Sigmoid colon (tissue), 7 donors: Measurements from ENCODE around the gene SSB. TPM values are rescaled to one million over a fixed set of nuclear protein-coding genes. Genes with fewer than 3 reads are reported as not detected.

Experiments used
- DNase-seq: peaks from one replicate; pipeline ENCODE4 v3.0.0-alpha.2; 2019
- H3K27ac ChIP-seq, 4 donors: fragments of 200-600 bp; sonication (generic); one replicate each; pipeline ENCODE4 v1.5.1; 2016 to 2019; ENCODE audit warnings: mild to moderate bottlenecking in 1 of 4
- H3K27me3 ChIP-seq, 3 donors: fragments of 200-600 bp; sonication (generic); one replicate each; pipeline ENCODE4 v1.5.1; 2019; ENCODE audit warnings: mild to moderate bottlenecking in 1 of 3
- H3K36me3 ChIP-seq, 4 donors: fragments of 200-600 bp; sonication (generic); one replicate each; pipeline ENCODE4 v1.5.1; 2016 to 2019
- H3K4me1 ChIP-seq, 4 donors: fragments of 200-600 bp; sonication (generic); one replicate each; pipeline ENCODE4 v1.5.1; 2017 to 2019
- H3K4me3 ChIP-seq, 4 donors: fragments of 200-600 bp; sonication (generic); one replicate each; pipeline ENCODE4 v1.5.1; 2017 to 2019; ENCODE audit warnings: mild to moderate bottlenecking in 2 of 4, moderate library complexity in 1 of 4
- H3K9me3 ChIP-seq, 4 donors: fragments of 200-600 bp in 3 of 4; sonication (generic) in 3 of 4; one replicate each; pipeline versions ENCODE4 v1.5.1 to v1.6.1; 2013 to 2019
- EP300 ChIP-seq, 4 donors: sonication (generic); formaldehyde crosslinking; IDR thresholded peaks; one replicate each; pipeline ENCODE4 v1.6.1; 2017; ENCODE audit warnings: antibody characterized with exemption in 4 of 4
- POLR2A ChIP-seq, 2 donors: fragments of 450-650 bp; IDR thresholded peaks; one replicate each; pipeline ENCODE4 v1.6.1; 2016; ENCODE audit warnings: antibody characterized with exemption in 2 of 2, mild to moderate bottlenecking in 2 of 2, moderate library complexity in 2 of 2
- POLR2AphosphoS5 ChIP-seq, 4 donors: sonication (generic); formaldehyde crosslinking; IDR thresholded peaks; one replicate each; pipeline ENCODE4 v1.6.1; 2017; ENCODE audit warnings: antibody characterized with exemption in 4 of 4
- WGBS, 2 donors: extraction: QIAGEN DNeasy Blood & Tissue Kit; methylation state at CpG; one replicate each; pipeline ENCODE4 v1.1.7; 2013; 5-methylcytosine and 5-hydroxymethylcytosine counted together
- intact Hi-C: fragments of 100-400 bp; cut with DNase I; formaldehyde crosslinking; loops from one replicate; pipeline ENCODE4 v1.15.1; 2023
- polyA plus RNA-seq, 3 donors: library from polyadenylated mRNA; stranded (reverse); fragments of 200-250 nt; gene quantifications; one replicate each; pipeline ENCODE4 v1.2.3, GENCODE V29; 2013
- total RNA-seq, 4 donors: library from RNA; depleted of rRNA; stranded (reverse); fragments of >200 nt; gene quantifications; one replicate each; pipeline ENCODE4 v1.1.0, GENCODE V29; 2016
- TF ChIP-seq, protein P1 (sequence below), 4 experiments: fragments of 450-650 bp in 3 of 4; fragments of 200-600 bp in 1 of 4; IDR thresholded peaks; one replicate each; pipeline ENCODE4 v1.5.1; 2016 to 2019; ENCODE audit warnings: antibody characterized with exemption in 4 of 4, mild to moderate bottlenecking in 3 of 4, moderate library complexity in 2 of 4
- donor health status: healthy with polysubstance abuse.
- donor health status: Bipolar disorder and iron deficiency.
- donor health status: healthy.

SSB gene
- total and polyA plus RNA-seq, 7 donors: 55.0 to 126 (median 71.7) TPM

DNA sequence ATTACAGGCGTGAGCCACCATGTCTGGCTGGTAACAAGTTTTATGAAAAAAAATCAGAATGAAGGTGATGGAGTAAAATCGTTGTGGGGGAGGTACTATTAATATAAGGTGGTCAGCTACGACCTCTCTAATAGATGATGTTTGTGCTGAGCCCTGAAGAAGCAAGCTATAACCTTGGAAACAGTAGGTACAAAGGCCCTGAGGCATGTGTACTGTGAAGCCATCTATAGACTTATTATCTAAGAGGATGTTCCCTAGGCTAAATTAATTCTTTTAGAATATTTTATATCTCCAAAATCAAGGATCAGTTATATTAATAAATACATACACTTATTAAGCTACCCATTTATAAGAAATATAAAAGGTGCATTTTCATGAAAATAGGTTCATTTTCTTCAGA, 23.3 kb upstream of the SSB start:
- Histone ChIP-seq H3K27ac (peak overlapping the region; percentile 1 to 71 (median 60)), H3K27me3 (no peaks in the 10 kb centered on the region), H3K9me3 (no peaks in the 10 kb centered on the region), H3K4me1 (peaks cover 0 to 16% (median 7%) of the 10 kb centered on the region in 4 donors), H3K36me3 (no peaks in the 10 kb centered on the region), H3K4me3 (no peak overlapping the region)
- DNase-seq: no peak
- TF ChIP-seq POLR2AphosphoS5 (IDR thresholded peaks at IDR 0.05): no peak
- no peak for TF ChIP-seq POLR2A (IDR thresholded peaks at IDR 0.05)
- TF ChIP-seq, protein P1, sequence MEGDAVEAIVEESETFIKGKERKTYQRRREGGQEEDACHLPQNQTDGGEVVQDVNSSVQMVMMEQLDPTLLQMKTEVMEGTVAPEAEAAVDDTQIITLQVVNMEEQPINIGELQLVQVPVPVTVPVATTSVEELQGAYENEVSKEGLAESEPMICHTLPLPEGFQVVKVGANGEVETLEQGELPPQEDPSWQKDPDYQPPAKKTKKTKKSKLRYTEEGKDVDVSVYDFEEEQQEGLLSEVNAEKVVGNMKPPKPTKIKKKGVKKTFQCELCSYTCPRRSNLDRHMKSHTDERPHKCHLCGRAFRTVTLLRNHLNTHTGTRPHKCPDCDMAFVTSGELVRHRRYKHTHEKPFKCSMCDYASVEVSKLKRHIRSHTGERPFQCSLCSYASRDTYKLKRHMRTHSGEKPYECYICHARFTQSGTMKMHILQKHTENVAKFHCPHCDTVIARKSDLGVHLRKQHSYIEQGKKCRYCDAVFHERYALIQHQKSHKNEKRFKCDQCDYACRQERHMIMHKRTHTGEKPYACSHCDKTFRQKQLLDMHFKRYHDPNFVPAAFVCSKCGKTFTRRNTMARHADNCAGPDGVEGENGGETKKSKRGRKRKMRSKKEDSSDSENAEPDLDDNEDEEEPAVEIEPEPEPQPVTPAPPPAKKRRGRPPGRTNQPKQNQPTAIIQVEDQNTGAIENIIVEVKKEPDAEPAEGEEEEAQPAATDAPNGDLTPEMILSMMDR (IDR thresholded peaks at IDR 0.05): no peak
- no peak for TF ChIP-seq EP300 (IDR thresholded peaks at IDR 0.05)
- 88 to 95% methylated on average over 3 of the region's 3 CpGs for WGBS, 2 donors
- intact Hi-C loops: no loop called here

DNA sequence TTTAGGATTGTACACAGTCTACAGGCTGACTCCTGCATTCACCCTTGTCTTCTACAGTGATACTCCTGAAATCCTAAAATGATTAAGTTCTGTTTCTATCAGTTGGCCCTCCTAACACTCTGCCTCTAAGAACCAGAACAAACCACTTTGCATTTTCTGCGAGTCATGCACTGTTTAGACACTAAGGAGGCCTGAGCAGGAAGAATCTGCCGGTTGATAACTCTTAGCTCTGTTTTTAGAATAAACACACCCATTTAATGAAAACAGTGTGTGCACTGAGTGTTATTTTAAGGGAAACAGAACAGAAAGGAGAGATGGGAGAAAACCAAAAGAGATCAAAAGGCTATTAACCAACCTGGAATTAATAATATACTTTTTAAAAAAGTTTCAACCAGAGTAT, 22.9 kb upstream of the SSB start:
- DNase-seq: no peak
- intact Hi-C loops: no loop called here
- no peak for TF ChIP-seq EP300 (IDR thresholded peaks at IDR 0.05)
- TF ChIP-seq, protein P1 (IDR thresholded peaks at IDR 0.05): no peak
- no peak for TF ChIP-seq POLR2A (IDR thresholded peaks at IDR 0.05)
- no peak for TF ChIP-seq POLR2AphosphoS5 (IDR thresholded peaks at IDR 0.05)
- H3K27ac ChIP-seq: peak overlapping the region; percentile 1 to 71 (median 60)
- H3K27me3 ChIP-seq: no peaks in the 10 kb centered on the region
- 52% methylated on average over 2 of the region's 2 CpGs for WGBS, 2 donors
- no peaks in the 10 kb centered on the region for H3K36me3 ChIP-seq
- H3K9me3 ChIP-seq: no peaks in the 10 kb centered on the region
- peaks cover 0 to 16% (median 7%) of the 10 kb centered on the region in 4 donors for H3K4me1 ChIP-seq
- no peak overlapping the region for H3K4me3 ChIP-seq

DNA sequence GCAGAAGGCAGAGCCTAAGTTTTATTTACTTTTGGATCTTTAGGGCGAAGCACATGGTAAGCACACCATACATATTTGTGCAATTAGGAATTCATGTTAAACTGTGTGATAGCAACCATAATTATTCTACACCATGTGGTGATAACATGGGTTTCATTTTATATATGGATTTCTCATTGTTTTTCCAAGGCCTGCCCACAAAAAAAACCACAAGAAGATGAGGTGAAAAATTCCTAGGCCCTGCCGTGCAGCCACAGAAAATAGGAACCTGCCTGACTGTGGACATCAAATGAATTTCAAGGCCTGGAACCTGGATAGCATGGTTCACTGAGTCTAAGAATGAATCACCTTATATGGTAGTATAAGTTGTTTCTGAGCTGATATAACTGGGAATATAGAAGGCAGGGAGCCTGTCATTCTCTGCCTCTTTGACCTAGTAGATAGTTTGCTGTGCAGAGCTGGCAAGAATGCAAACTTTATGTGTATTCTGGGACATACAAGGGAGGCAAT, 22.4 kb upstream of the SSB start:
- no peak for DNase-seq
- TF ChIP-seq EP300 (IDR thresholded peaks at IDR 0.05) (no peak), POLR2AphosphoS5 (IDR thresholded peaks at IDR 0.05) (no peak), POLR2A (IDR thresholded peaks at IDR 0.05) (no peak)
- TF ChIP-seq, protein P1 (IDR thresholded peaks at IDR 0.05): no peak
- Histone ChIP-seq H3K9me3 (no peaks in the 10 kb centered on the region), H3K27me3 (no peaks in the 10 kb centered on the region), H3K4me3 (no peak overlapping the region), H3K27ac (peak overlapping the region; percentile 1 to 71 (median 60)), H3K36me3 (no peaks in the 10 kb centered on the region), H3K4me1 (peaks cover 0 to 16% (median 7%) of the 10 kb centered on the region in 4 donors)
- intact Hi-C loops: no loop called here
- 64 to 75% methylated on average over 2 of the region's 2 CpGs for WGBS, 2 donors

DNA sequence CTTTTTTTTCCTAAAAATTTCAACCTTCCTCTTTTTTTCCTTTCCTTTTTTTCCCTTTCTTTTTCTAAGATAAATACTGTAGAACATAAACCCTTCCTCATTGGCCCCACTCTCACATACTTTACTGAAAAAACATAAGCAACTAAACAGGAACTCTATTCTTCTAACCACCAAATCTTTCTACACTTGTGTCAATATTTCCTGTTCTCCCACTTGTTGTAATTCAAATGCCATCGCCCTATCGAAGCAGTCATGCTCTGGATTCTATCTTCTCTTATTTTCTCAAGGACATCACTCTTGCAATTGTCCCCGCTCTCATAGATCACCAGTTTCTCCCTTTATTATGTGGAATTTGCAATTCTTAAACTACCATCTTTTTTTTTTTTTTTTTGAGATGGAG, 20.2 kb upstream of the SSB start:
- Histone ChIP-seq H3K27me3 (no peaks in the 10 kb centered on the region), H3K27ac (no peak overlapping the region), H3K9me3 (no peaks in the 10 kb centered on the region), H3K4me3 (no peak overlapping the region), H3K36me3 (no peaks in the 10 kb centered on the region), H3K4me1 (peaks cover 0 to 16% (median 7%) of the 10 kb centered on the region in 4 donors)
- 82 to 86% methylated on average over 3 of the region's 3 CpGs for WGBS, 2 donors
- intact Hi-C loops: no loop called here
- no peak for TF ChIP-seq POLR2AphosphoS5 (IDR thresholded peaks at IDR 0.05)
- no peak for DNase-seq

DNA sequence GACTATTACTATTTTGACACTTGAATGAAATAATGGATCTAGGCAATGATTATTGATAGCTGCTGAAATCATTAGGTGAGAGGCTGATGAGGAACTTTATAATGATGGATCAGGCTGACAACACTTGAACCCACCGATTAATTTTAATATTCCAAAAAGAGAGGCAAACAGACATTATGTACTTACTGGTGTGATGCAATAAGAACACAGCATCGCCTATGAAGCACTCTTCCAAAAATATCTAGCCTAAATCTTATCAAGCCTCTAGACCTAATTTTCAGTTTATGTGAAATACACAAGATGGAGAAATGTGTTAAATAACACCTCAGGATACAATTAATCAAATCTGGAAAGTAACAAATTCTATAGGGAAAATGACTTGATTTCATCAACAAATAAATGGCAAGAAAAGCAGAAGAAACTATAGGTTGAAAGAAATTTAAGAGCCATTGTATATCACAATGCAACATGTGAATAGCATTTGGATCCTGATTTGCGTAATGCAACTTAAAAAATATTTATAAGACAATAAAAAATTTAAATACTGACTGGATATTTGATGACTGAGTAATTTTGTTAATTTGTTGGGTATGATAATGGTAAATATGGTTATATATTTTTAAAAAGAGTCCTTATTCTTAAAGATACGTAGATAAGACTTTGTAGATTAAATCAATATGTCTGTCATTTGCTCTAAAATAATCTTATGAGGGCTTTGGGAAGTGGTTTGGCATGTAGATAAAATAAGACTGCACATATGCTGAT, 17.2 kb upstream of the SSB start:
- Histone ChIP-seq H3K27ac (no peak overlapping the region), H3K4me1 (peaks cover 0 to 5% (median 2%) of the 10 kb centered on the region in 4 donors), H3K9me3 (no peaks in the 10 kb centered on the region), H3K36me3 (no peaks in the 10 kb centered on the region), H3K4me3 (no peak overlapping the region), H3K27me3 (no peaks in the 10 kb centered on the region)
- no peak for DNase-seq
- TF ChIP-seq, protein P1 (IDR thresholded peaks at IDR 0.05): no peak
- TF ChIP-seq EP300 (IDR thresholded peaks at IDR 0.05) (no peak), POLR2AphosphoS5 (IDR thresholded peaks at IDR 0.05) (no peak), POLR2A (IDR thresholded peaks at IDR 0.05) (no peak)
- WGBS, 2 donors: 82 to 92% methylated on average over 4 of the region's 4 CpGs
- intact Hi-C loops: no loop called here
